Suprapubic skin (tissue), 3 donors: ENCODE measurements around the gene LRRC8B.

Experiments used
- EP300 ChIP-seq: sonication (generic); formaldehyde crosslinking; IDR thresholded peaks from one replicate; pipeline ENCODE4 v1.6.1; 2017; ENCODE audit warnings: antibody characterized with exemption
- TF ChIP-seq, protein P1 (sequence below), 2 donors: fragments of 200-600 bp in 1 of 2; fragments of 450-650 bp in 1 of 2; sonication (generic) in 1 of 2; IDR thresholded peaks; one replicate each; pipeline ENCODE4 v1.5.1; 2016 to 2019; ENCODE audit warnings: antibody characterized with exemption in 2 of 2, mild to moderate bottlenecking in 1 of 2, moderate library complexity in 1 of 2

DNA sequence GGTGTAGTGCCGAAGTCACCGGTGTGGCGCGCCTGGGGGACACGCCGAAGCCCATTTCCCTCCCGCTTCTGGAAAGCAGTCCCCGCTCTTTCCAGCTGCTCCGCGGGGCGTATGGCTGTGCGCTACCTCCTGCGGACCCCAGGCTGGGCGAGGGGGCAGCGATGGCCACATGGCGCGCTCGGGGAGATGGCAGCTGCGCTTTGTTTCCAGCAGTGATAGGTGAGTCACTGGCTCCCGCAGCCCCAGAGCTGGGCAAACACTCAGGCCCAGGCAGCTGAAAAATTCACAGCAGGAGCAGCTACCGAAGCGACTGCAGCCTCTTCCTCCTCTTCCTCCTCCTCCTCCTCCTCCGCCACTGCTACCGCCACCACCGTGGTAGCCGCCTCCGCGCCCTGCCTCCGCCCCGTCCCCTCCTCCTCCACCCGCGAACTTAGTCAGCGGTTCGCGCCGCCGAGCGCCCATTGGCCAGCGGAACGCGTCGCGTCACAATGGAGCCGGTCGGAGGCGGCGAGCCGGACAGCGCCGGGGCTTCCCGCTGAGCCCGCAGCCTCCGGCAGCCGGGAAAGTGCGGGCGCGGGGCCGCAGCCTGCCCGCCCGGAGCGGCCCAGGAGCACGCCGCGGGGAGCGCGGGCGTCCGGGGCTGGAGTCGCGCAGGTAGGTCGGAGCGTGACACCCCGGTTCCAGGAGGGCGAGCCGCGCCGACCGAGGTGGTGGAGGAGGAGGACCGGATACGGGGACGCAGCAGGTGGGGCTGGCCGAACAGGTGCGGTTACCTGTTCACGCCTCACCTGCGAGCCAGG is at the start of gene LRRC8B:
- TF ChIP-seq, protein P1, sequence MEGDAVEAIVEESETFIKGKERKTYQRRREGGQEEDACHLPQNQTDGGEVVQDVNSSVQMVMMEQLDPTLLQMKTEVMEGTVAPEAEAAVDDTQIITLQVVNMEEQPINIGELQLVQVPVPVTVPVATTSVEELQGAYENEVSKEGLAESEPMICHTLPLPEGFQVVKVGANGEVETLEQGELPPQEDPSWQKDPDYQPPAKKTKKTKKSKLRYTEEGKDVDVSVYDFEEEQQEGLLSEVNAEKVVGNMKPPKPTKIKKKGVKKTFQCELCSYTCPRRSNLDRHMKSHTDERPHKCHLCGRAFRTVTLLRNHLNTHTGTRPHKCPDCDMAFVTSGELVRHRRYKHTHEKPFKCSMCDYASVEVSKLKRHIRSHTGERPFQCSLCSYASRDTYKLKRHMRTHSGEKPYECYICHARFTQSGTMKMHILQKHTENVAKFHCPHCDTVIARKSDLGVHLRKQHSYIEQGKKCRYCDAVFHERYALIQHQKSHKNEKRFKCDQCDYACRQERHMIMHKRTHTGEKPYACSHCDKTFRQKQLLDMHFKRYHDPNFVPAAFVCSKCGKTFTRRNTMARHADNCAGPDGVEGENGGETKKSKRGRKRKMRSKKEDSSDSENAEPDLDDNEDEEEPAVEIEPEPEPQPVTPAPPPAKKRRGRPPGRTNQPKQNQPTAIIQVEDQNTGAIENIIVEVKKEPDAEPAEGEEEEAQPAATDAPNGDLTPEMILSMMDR (IDR thresholded peaks at IDR 0.05), result no peak
- no peak for TF ChIP-seq EP300
